GM19455 (cell line): ENCODE results near the gene PRDM12.

Experiments
- ATAC-seq: cut with Tn5 transposase; IDR thresholded peaks from one replicate; pipeline ENCODE4 v1.9.1; 2021; ENCODE audit not compliant: unreplicated experiment

Gene PRDM12

DNA sequence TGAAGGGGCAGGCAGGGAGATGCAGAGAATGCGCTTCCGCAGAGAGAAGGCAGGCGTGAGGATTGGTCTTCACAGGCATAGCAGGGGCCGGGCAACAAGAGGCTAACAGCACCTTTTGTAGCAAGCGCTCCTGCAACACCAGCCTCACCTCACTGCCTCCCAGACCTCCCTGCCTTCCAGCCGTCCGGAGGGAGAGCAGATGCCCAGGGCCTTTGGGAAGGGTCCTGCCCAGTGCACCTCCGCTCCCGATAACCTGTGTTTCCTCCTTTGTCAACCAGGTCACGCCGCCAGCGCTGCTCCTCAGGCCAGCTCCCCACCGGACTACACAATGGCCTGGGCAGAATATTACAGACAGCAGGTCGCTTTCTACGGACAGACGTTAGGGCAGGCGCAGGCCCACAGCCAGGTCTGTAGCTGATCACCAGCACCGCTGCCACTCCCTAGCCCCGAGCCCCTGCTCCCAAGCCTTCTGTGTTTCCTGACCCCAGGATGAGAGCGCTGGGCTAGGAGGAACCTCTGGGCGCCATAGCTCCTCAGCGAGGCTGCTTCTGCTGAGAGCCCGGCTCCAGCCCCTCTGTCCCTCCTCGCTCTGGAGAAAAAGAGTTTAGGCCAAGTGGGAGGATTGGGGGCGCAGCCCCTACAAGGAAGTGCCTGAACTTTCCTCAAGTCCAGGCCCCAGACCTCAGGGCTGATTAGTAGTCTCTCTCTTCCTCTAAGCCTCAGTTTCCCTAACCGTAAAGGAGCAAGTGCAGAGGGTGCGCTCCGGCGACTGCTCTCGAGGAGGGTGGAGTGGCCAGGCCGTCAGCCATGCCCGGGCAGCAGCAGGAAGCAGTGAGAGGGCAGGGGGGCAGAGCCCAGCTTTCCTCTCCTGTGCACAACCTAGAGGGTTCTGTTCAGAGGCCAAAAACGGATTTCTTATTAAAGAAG is 28.4 kb upstream of the PRDM12 start:
- no peak for ATAC-seq

DNA sequence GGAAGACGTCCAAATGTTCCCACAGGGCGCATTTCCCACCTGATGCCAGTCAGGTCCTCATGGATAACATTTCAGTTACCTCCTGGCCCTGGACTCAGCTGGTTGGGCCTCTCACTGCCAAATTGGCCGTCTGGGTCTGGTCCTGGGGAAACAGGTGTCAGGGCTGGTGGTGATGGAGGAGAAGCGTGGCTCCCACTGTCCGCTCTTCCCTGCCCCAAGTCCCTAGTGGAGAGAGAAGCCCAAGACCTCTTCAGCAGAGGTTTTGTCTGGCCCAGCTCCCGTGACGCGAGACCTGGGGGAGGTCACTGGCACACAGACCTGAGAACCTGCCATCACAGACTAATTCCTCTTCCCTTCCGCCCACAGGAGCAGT is 27.8 kb upstream of the PRDM12 start:
- ATAC-seq: no peak

DNA sequence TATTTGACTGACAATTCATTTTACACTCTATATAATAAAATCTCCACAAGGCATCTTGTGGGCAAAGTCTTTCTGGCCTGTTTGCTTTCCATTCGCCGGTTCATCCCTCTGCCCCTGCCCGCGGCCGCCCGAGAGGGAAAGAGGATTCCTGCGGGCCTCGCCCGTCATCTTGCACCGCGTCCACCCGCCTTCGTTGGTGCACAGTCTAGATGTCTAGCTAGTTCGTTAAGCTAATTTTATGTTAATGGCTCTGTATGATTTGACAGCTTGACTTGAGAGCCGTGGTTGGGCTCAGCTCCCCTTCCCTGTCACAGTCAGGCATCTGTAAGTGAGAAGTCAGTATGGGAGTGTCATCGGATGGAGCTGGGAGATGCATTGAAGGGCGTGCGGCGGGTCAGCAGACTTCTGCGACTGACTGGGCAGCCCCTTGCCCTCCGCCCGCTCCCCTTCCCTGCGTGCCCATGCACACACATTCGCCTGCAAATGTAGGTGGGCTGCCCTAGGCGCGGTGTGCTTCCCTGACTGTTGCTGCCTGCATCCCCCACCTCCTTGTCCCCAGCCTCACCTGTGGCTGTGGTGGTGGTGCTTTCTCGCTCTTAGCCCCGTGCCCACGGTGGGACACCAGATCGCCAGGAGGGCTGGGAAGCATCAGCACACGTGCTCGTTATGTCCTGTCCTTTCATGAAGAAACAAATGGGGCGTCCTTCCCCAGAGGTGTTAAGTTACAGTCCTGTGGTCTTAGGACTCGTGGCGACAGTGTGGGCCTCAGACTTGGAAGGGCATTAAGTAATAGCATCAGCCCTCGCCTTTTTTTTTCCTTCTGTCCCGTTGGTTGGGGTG is 25.9 kb upstream of the PRDM12 start:
- ATAC-seq: no peak

DNA sequence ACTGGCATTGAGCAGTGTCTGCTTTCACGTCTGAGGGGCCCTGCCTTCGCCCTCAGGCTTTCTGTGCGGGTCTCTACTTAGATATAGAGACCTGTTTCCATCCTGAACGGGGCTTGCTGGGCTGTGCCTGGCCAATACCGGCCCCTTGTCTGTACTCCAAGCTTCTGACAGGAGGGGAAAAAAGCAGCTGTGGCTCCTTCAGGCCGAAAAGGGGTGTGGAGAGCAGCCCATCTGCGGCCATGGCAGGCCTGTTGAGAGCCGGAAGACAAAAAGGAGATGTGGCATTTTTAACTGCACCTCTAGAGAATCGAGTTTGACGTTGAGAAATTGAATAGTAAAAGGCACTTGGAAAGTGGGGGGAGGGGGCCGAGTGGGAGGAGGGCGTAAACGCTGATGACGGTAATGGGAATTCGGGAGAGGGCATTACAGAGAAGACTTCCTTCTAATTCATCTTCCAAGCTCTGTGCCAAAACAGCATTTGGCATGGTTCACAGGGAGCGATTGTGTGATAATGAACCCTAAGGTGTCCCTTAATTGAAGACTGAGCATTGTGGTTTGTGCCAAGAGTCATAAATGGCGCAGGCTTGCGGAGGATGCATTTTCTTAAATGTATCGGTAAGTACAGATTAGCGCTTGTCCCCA is 25.1 kb upstream of the PRDM12 start:
- ATAC-seq: no peak

DNA sequence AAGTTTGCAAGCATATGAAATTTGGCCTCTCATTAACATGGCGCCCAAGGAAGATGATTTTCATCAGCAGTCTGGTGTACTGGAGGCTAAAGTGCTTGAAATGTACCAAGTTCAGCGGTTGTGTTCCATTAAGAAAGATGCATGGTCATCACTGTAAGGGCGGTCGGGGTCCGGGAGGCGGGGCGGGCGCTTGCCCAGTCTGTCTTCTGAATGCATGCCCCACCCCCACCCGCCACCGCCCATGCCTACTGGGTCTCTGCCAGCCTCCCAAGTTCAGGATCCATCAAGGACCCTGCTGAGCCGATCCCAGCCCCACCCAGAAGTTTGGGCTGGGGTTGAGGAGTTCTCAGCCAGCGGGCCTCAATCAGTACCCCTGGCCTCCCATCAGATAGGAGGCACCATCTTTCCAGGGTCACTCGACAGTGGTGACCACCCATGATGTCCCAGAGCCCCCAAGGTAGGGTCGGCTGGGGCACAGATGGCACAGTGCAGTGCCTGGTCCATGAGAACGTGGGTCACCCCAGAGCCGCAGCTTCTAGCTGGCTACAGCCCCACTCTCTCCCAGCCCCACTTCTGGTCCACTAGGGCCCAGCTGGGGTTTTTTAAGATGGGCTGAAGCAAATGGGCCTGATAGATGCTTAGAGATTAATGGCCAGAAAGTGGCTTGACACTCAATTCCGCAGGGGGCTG is 24.4 kb upstream of the PRDM12 start:
- no peak for ATAC-seq

DNA sequence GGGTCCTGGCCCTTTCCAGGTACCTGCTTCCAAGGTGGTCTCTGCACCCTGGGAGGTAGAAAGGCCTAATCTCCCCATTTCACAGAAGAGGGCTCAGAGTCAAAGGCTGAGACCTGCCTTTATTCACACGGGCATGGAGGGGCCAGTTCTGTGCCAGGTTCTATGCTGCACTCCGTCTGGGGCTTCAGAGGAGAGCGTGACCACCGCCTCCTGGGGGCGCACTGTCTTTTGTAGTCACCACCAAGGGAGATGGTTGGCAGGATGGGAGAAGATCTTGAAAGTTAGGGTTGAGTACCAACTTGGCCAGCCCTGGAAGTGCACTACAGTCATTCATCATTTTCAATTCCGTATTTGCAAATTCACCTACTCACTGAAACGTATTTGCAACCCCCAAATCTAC is 23.7 kb upstream of the PRDM12 start:
- no peak for ATAC-seq

DNA sequence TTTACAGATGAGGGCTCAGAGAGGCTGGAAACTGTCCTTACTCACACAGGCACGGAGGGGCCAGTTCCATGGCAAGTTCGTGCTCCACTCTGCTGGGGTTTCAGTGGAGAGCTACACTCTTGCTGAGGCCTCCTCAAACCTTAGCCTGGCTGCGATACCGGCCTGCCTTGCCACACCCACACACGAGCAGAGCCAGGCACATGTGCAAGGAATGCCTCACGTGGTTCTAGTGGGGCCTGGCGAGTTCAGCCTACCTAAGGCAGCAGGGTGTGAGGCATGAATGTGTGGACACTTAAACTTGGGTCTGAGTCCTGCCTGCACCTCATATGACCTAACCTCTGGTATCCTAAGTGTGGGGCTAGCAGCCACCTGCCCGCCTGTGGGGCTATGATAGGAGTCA is 21.5 kb upstream of the PRDM12 start:
- no peak for ATAC-seq

DNA sequence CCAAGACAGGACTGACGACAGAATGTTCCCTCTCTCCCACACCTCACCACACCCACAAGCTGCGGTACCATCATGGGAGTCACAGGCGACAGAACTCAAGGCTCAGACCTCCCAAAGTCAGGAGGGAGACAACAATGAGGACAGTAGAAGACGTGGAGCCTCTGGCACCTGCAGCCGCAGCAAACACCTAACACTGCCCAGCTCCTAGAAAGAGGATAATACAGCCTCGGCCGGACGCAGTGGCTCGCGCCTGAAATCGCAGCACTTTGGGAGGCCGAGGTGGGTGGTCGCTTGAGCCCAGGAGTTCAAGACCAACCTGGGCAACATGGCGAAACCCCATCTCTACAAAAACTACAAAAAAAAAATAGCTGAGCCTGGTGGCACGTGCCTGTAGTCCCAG is 13.2 kb upstream of the PRDM12 start:
- no peak for ATAC-seq

DNA sequence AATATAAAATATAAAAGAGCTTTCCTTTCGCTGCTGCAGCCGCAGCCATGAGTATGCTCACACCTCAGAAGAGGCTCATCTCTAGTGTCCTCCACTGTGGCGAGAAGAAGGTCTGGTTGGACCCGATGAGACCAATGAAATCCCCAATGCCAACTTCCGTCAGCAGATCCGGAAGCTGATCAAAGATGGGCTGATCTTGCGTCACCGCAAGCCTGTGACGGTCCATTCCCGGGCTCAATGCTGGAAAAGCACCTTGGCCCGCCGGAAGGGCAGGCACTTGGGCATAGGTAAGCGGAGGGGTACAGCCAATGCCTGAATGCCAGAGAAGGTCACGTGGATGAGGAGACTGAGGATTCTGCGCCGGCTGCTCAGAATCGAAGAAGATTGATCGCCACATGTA is 12.6 kb upstream of the PRDM12 start:
- ATAC-seq: no peak

DNA sequence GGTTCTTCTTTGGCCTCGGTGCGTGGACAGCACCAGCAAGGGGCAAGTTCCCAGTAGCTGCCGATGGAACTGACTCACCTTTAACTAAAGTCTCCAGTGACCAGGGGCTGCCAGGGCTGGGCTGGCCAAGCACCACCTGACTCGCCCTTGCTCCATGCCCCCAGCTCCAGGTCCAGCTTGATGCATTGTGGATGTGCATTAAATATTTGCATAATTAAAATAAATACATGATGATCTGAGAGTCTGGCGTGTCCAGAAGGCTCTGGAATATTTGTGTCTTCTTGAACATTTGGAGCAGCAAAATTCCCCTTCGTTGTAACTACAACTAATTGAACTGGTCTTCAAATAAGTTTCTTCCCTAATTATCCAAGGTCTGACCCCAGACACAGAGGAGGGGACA is 9.5 kb upstream of the PRDM12 start:
- ATAC-seq: no peak

DNA sequence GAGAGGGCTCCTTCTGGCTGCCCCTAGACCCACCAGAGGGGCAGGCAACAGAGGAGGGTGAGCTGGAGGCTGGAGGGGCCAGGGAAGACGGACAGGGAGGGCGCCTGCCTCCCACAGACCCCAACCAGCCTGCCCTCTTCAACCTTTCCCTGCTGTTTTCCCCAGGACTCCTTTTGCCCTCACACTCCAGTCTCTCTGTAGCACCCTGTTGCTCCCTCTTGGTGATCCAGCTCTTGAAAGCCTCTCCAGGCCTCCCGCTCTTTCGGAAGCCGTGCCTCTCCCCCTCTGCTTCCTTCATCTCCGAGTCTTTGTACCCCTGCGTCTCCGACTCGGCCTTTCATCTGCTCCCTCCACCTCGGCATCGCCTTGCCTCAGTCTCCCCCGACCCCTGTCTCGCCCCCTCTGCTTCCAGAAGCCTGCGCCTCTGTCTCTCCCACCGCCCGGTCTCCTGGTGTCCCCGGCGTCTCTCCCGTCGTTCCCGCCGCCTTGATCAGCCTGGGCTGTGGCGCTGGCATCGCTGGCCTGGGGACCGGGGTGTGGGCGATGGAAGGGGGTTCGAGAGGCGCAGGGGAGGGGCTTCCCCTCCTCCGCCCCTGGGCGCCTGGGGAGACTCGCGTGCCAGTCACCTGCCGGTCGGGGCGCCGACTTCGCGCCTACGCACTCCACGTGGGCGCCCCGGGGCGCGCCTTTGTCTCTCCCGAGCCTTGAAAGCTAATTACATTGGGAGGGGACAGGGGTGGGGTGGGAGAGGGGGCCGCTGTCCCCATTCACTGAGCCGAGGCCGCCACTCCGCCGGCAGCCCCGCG is 5.3 kb upstream of the PRDM12 start:
- ATAC-seq: no peak

DNA sequence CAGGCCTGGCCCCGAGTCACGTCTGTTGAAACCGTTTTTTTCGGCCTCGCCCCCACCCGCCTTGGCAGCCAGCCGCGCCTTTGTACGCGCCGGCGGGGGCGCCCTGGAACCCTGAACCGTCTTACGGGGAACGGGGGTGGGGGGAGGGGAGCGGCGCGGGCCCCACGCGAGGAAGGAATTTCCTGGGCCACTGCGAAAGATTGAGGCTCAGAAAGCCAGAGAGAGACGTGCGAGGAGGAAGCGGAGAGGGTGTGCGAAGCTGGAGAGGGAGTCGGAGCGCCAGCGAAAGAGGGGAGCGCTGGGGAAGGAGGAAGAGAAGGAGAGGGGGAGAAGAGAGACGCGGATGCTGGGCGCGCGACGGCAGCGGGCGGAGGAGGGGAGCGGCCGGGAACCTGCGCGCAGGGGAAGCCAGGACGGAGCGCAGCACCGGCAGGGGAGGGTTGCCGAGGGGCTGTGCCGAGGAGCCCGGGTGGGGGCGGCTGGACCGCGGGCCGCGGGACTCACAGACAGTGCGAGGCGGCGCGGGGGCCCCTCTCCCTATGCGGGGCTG is 4.6 kb upstream of the PRDM12 start:
- no peak for ATAC-seq

DNA sequence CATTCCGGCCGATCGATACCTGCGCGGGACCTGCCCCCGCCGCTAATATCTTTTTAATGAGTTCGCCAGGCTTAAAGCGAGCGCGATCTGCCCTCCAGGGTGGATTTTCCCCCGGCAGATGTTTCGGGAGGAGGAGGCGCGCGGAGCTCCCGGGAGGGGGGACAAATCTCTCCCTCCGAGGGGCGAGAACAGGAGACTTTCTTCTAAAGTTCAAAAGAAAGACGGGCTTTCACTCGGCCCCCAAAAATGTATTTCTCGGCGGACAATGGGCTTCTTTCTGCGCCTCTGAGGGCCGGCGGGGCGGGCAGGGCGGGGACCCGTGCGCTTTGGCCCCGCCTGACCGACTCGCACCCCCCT is 4.1 kb upstream of the PRDM12 start:
- no peak for ATAC-seq

DNA sequence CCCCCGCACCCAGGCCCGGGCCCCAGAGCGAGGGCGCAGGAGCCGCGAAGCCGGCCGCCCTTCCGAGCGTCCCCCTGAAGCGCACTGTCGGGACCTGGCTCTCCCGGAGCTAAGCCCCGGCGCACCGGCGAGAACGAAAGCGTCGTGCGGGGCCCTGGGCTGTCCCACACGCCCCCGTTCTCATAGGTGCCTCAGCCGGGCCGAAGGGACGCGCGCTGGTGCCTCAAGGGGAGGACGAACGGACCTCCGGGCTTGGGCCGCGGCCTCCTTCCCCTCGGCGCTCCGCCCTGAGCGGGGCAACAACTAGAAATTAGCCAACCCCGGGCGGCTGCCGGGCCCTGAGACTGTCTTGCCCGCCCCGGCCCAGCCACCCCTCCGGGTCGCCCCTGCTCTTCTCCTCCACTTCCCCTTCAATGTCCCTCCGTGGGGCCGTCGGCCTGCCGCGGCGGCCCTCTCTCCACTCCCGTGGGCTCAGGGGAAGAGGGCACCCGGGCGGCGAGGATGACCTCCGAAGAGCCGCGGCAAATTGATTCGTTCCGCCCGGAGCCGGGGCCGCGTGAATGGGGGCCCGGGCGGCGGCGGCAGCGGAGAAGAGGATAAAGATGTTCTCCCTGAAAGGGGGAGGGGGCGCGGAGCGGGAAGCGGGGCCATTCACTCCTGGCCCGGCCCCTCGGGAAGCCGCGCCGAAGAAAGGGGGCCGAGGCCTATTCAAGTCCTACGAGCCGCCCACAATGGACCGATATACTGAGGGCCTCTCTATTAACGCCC is 3.5 kb upstream of the PRDM12 start:
- no peak for ATAC-seq

DNA sequence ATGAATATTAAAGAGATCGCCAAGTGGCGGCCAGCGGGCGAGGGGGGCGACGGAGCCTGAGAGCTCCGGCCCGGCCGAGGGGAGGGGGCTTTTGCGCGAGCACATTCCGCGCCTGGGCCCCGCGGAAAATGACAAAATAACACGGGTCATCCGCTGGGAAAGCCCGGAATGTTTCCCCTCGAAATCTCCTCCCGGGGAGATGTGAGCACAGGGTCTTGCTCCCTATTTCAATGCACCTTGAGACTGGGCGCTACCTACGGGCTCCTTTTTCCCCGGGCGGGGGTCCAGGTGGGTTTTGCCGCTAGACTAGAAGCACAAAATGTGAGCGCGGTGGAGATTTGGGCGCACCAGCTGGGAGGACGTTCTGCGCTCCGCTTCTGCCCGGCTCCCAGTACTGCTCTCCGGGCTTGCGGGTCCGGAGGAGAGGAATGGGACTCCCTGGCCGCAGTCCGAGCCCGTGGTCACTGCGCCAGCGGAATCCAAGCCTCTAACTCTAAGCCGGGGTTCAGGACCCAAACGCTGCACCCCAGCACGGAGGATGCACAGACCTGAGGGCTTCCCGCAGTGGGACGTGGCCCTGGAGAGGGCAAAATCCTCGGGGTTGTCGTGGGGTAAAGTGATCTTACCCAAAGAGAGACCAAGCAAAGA is 2.8 kb upstream of the PRDM12 start:
- no peak for ATAC-seq

DNA sequence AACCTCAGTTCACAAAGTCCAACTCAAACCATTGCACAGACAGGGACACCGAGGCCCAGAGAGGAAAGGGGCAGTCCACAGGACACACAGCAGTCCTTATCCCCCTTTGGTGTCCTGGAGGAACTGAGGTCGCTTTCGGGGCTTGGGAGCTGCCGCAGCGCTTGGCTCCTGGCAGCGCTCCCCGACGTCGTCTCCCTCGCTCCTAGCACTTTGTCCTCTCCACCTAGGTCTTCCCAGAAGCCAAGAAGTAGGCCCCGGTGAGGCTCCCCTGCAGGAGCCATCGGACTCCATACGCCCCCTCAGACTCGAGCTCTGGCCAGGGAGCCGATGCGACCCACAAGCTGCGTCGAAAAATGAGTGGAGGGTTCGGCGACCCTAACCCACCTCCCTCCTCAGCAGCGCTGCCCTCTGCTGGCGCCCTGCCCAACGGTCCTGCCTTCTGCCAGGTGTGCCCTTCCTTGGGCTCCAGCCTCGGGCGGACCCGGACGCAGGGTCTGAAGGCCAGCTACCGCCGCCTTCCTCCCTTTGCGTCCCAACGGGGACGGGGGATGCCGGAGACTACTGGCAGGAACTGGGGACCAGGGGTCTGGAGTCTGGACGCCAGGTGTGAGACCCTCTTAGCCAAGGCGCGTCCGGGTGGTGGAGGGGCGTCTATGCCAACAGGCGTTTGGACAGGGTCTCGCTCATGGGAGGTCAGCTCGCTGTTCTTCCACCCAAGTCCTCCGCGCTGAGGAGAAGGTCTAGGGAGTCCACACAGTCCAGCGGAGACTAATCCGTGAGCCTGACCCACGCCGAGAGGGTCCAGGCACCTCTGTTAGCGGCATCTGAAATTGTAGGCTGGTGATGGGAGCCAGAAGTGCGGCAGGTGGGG is 2.1 kb upstream of the PRDM12 start:
- ATAC-seq: no peak

DNA sequence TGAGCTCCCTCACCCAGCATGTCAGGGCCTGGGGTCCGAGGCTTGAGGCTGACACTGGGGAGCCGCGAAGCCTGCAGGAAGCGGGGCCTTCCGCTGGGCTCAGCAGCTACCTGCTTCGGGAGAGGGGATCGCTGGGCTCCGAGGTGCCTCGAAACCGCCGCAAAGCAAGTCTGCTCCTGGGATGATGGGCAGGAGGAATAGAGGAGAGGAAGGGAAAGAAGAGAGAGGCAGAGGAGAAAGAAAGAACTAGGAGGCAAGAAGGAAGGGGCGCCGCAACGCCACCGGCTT is 1.5 kb upstream of the PRDM12 start:
- no peak for ATAC-seq
